Measurements from ENCODE around the gene TFCP2. TPM values are rescaled to one million over a fixed set of nuclear protein-coding genes. Genes with fewer than 3 reads are reported as not detected.
A peak's percentile ranks its signal among the peaks of the same experiment; 100 is the strongest.

Gene TFCP2
- total and polyA plus RNA-seq, 8 donors = 24.1 to 57.6 (median 53.3) TPM

GRCh38 chr12:51196547-51196946 lies 23.6 kb upstream of the TFCP2 start:
- no peak overlapping the region for H3K4me3 ChIP-seq
- intact Hi-C loops (cut with DNase I) = no loop called here
- H3K4me1 ChIP-seq = no peaks in the 10 kb centered on the region
- TF ChIP-seq, protein P1, sequence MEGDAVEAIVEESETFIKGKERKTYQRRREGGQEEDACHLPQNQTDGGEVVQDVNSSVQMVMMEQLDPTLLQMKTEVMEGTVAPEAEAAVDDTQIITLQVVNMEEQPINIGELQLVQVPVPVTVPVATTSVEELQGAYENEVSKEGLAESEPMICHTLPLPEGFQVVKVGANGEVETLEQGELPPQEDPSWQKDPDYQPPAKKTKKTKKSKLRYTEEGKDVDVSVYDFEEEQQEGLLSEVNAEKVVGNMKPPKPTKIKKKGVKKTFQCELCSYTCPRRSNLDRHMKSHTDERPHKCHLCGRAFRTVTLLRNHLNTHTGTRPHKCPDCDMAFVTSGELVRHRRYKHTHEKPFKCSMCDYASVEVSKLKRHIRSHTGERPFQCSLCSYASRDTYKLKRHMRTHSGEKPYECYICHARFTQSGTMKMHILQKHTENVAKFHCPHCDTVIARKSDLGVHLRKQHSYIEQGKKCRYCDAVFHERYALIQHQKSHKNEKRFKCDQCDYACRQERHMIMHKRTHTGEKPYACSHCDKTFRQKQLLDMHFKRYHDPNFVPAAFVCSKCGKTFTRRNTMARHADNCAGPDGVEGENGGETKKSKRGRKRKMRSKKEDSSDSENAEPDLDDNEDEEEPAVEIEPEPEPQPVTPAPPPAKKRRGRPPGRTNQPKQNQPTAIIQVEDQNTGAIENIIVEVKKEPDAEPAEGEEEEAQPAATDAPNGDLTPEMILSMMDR (IDR thresholded peaks at IDR 0.05) = no peak
- peaks cover 0 to 7% of the 10 kb centered on the region in 2 donors for H3K36me3 ChIP-seq
- no peak for ATAC-seq
- H3K27ac ChIP-seq = no peak overlapping the region
- no peak for DNase-seq
- H3K27me3 ChIP-seq = no peaks in the 10 kb centered on the region
- H3K9me3 ChIP-seq = no peaks in the 10 kb centered on the region

GRCh38 chr12:51195841-51196240 lies 22.9 kb upstream of the TFCP2 start:
- Histone ChIP-seq H3K27ac (no peak overlapping the region), H3K9me3 (no peaks in the 10 kb centered on the region), H3K27me3 (no peaks in the 10 kb centered on the region), H3K4me1 (no peaks in the 10 kb centered on the region), H3K36me3 (peaks cover 0 to 14% of the 10 kb centered on the region in 2 donors), H3K4me3 (no peak overlapping the region)
- ATAC-seq = no peak
- intact Hi-C loops (cut with DNase I) = no loop called here
- DNase-seq = no peak
- TF ChIP-seq, protein P1 (IDR thresholded peaks at IDR 0.05) = no peak

DNA sequence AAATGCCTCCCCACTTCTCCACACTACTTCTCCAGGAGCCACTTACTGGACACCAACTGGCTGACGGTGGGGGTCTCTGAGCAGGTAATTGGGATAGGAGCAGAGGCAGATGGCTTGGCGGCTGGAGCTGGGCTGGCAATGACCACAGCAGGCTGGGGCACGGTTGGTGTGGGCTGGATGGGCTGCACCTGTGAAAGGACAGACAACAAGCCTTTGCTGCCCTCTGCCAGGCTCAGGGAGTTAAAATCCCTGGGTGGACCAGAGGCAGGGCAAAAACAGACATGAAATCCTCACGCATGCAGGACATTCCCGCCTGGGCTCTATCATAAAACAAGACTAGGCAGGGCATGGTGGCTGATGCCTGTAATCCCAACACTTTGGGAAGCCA lies 19.3 kb upstream of the TFCP2 start:
- intact Hi-C loops (cut with DNase I) = no loop called here
- H3K27ac ChIP-seq = no peak overlapping the region
- DNase-seq (no peak), ATAC-seq (no peak)
- H3K9me3 ChIP-seq = no peaks in the 10 kb centered on the region
- H3K4me1 ChIP-seq = no peaks in the 10 kb centered on the region
- no peaks in the 10 kb centered on the region for H3K27me3 ChIP-seq
- no peak overlapping the region for H3K4me3 ChIP-seq
- TF ChIP-seq, protein P1 (IDR thresholded peaks at IDR 0.05) = no peak
- peaks cover 0 to 22% of the 10 kb centered on the region in 2 donors for H3K36me3 ChIP-seq

GRCh38 chr12:51191516-51192283 lies 18.8 kb upstream of the TFCP2 start:
- DNase-seq (peak in 1 of 4 donors; percentile 18), ATAC-seq (no peak)
- Histone ChIP-seq H3K27me3 (no peaks in the 10 kb centered on the region), H3K4me3 (no peak overlapping the region), H3K27ac (no peak overlapping the region), H3K9me3 (no peaks in the 10 kb centered on the region), H3K36me3 (peaks cover 0 to 22% of the 10 kb centered on the region in 2 donors), H3K4me1 (no peaks in the 10 kb centered on the region)
- TF ChIP-seq, protein P1 (IDR thresholded peaks at IDR 0.05) = no peak
- intact Hi-C loops (cut with DNase I) = no loop called here

GRCh38 chr12:51190820-51191219 lies 17.9 kb upstream of the TFCP2 start:
- DNase-seq (no peak), ATAC-seq (no peak)
- H3K9me3 ChIP-seq = no peaks in the 10 kb centered on the region
- intact Hi-C loops (cut with DNase I) = no loop called here
- H3K4me1 ChIP-seq = no peaks in the 10 kb centered on the region
- no peaks in the 10 kb centered on the region for H3K27me3 ChIP-seq
- peaks cover 0 to 22% of the 10 kb centered on the region in 2 donors for H3K36me3 ChIP-seq
- H3K4me3 ChIP-seq = no peak overlapping the region
- TF ChIP-seq, protein P1 (IDR thresholded peaks at IDR 0.05) = no peak
- no peak overlapping the region for H3K27ac ChIP-seq
